ENCODE results near the gene KCNQ1.

KCNQ1 gene

DNA sequence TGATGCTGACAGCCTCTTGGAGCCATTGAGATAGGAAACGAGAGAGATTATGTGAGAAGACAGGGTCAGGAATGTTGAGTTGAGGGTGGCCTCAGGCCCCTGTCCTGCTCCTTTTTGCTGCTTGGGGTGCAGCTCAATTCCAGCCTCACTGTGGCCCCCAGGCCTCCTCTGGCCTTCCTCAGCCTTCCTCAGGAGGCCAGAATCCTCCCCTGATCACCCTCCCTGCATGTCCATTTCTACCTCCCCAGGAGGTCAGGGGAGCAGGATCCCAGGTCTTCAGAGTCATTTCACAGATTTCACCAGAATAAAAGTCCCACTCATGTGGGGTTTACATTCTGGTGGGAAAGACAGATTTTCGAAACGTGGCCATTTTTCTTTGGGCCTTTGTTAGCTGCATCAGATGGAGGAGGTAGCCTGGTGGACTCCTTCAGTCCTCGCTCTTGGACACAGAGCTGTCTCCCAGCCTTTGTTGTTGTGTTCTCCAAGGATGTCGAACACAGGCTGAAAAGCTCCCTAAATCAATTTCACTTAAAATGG is 257.2 kb downstream of the KCNQ1 start:
- peak overlapping the region; percentile 74 for H3K27ac Mint-ChIP-seq
- H3K4me1 Mint-ChIP-seq: peaks cover 37% of the 10 kb centered on the region
- no peaks in the 10 kb centered on the region for H3K27me3 Mint-ChIP-seq
- peaks cover 27% of the 10 kb centered on the region for H3K36me3 Mint-ChIP-seq
- ATAC-seq: no peak
- H3K9me3 Mint-ChIP-seq: no peaks in the 10 kb centered on the region
- H3K4me3 Mint-ChIP-seq: no peak overlapping the region

- no peak overlapping the region for H3K27ac Mint-ChIP-seq
- peaks cover 30% of the 10 kb centered on the region for H3K36me3 Mint-ChIP-seq
- H3K4me1 Mint-ChIP-seq: peaks cover 37% of the 10 kb centered on the region
- no peak for ATAC-seq
- H3K27me3 Mint-ChIP-seq: no peaks in the 10 kb centered on the region
- no peak overlapping the region for H3K4me3 Mint-ChIP-seq
- H3K9me3 Mint-ChIP-seq: no peaks in the 10 kb centered on the region
Observed at GRCh38 chr11:2702771-2703362, 258.1 kb downstream of the KCNQ1 start.

GRCh38 chr11:2703363-2704141 is 258.7 kb downstream of the KCNQ1 start:
- peaks cover 32% of the 10 kb centered on the region for H3K36me3 Mint-ChIP-seq
- no peak overlapping the region for H3K4me3 Mint-ChIP-seq
- no peaks in the 10 kb centered on the region for H3K9me3 Mint-ChIP-seq
- no peak overlapping the region for H3K27ac Mint-ChIP-seq
- no peaks in the 10 kb centered on the region for H3K27me3 Mint-ChIP-seq
- peaks cover 31% of the 10 kb centered on the region for H3K4me1 Mint-ChIP-seq
- no peak for ATAC-seq

DNA sequence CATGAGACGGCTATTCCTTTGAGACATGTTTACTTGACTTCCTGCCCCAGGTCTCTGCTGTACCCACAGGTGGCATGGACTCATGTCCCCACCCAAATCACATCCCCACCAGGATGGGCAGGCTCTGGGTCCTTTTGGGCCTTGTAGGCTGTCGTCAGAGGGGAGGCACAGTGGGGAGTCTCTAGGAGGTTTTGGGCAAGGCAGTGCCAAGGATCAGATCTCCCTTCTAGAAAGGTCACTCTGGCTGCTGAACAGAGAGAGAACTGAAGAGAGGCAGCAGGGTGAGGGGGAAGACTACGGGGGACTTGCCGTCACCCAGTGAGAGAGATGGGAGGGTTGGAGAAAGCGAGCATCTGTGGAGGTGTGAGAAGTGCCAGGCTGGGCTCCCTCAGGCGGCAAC is 259.5 kb downstream of the KCNQ1 start:
- H3K27ac Mint-ChIP-seq: no peak overlapping the region
- ATAC-seq: no peak
- no peak overlapping the region for H3K4me3 Mint-ChIP-seq
- no peaks in the 10 kb centered on the region for H3K27me3 Mint-ChIP-seq
- H3K36me3 Mint-ChIP-seq: peaks cover 29% of the 10 kb centered on the region
- H3K4me1 Mint-ChIP-seq: peaks cover 23% of the 10 kb centered on the region
- peaks cover under 1% of the 10 kb centered on the region for H3K9me3 Mint-ChIP-seq

DNA sequence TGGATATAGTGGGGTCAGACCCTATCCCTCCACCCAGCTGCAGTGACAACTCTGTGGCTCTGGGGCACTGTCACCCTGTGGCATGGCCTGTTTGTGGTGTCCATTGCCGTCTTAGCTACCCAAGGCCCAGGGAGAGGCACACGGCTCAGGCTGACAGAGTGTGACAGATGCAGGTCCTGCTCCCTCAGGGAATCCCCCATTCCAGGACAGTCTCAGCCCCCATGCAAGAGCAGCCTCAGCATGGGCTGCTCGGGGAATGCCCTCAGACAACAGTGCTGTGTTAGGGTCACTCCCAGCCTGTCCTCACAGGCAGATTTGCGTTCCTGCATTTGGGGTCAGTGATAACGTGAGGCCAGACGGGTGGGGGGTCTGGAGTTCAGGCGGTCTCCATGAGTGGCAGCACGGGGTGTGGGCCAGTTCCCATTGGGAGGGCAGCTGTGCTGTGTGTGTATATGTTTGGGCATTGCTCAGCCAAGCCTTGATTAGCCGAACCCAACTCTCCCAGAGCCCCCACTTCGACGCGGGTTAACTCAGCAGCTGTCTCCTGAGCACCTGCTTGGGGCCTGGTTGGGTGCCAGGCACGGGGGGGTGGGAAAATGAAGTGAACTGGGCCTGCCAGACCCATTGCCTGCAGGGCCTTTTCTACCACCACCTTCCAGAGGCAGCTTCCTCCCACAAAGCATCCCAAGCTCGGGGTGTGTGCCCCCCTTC is 260.2 kb downstream of the KCNQ1 start:
- Mint-ChIP-seq H3K27me3 (no peaks in the 10 kb centered on the region), H3K4me3 (no peak overlapping the region), H3K9me3 (peaks cover 6% of the 10 kb centered on the region), H3K4me1 (peaks cover 23% of the 10 kb centered on the region), H3K36me3 (peaks cover 36% of the 10 kb centered on the region), H3K27ac (no peak overlapping the region)
- ATAC-seq: no peak

- Mint-ChIP-seq H3K27ac (no peak overlapping the region), H3K27me3 (no peaks in the 10 kb centered on the region), H3K36me3 (peaks cover 47% of the 10 kb centered on the region), H3K4me1 (peaks cover 16% of the 10 kb centered on the region), H3K4me3 (no peak overlapping the region), H3K9me3 (peaks cover 7% of the 10 kb centered on the region)
- no peak for ATAC-seq
Observed at GRCh38 chr11:2706321-2706720, 261.5 kb downstream of the KCNQ1 start.

GRCh38 chr11:2707736-2708135 is 262.9 kb downstream of the KCNQ1 start:
- peaks cover 49% of the 10 kb centered on the region for H3K36me3 Mint-ChIP-seq

GRCh38 chr11:2708151-2708581 is 263.4 kb downstream of the KCNQ1 start:
- H3K9me3 Mint-ChIP-seq: peaks cover 7% of the 10 kb centered on the region
- no peak overlapping the region for H3K27ac Mint-ChIP-seq
- no peak for ATAC-seq
- no peaks in the 10 kb centered on the region for H3K27me3 Mint-ChIP-seq
- no peak overlapping the region for H3K4me3 Mint-ChIP-seq
- peaks cover 49% of the 10 kb centered on the region for H3K36me3 Mint-ChIP-seq
- H3K4me1 Mint-ChIP-seq: peaks cover 9% of the 10 kb centered on the region

More at GRCh38 chr11:2707736-2708135, 262.9 kb downstream of the KCNQ1 start:
- Mint-ChIP-seq H3K27ac (no peak overlapping the region), H3K27me3 (no peaks in the 10 kb centered on the region), H3K4me3 (no peak overlapping the region), H3K4me1 (peaks cover 9% of the 10 kb centered on the region), H3K9me3 (peaks cover 7% of the 10 kb centered on the region)
- ATAC-seq: no peak

DNA sequence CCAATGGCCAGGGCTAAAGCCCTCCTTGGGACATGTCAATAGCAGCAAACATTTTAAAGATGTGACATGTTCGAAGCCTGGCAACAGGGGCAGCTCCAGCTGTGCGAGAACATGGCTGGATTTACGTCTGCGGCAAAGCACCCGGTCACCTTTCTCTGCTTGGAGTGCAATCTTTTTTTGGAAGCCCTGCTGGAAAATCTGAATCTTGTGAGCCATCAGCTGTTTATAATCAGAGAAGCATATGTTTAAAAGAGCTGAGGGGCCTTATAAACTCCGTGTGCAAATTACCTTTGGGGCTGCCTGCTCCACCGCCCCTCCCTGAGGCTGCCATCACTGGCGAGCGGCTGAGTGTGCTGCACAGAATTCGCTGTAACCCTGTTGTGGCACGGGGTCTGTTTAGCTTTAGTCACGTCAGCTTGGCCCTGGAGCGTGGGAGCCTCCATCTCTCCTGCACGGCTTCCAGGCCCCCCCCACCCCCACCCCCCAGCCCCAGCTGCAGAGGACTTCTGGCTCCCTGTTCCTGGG is 264.0 kb downstream of the KCNQ1 start:
- no peak overlapping the region for H3K27ac Mint-ChIP-seq
- peaks cover 8% of the 10 kb centered on the region for H3K4me1 Mint-ChIP-seq
- peaks cover 49% of the 10 kb centered on the region for H3K36me3 Mint-ChIP-seq
- H3K27me3 Mint-ChIP-seq: no peaks in the 10 kb centered on the region
- ATAC-seq: no peak
- no peak overlapping the region for H3K4me3 Mint-ChIP-seq
- peaks cover 7% of the 10 kb centered on the region for H3K9me3 Mint-ChIP-seq

GRCh38 chr11:2709429-2709828 is 264.6 kb downstream of the KCNQ1 start:
- no peaks in the 10 kb centered on the region for H3K27me3 Mint-ChIP-seq
- no peak for ATAC-seq
- no peak overlapping the region for H3K4me3 Mint-ChIP-seq
- H3K4me1 Mint-ChIP-seq: peaks cover 2% of the 10 kb centered on the region
- no peak overlapping the region for H3K27ac Mint-ChIP-seq
- H3K9me3 Mint-ChIP-seq: peaks cover 7% of the 10 kb centered on the region
- H3K36me3 Mint-ChIP-seq: peaks cover 44% of the 10 kb centered on the region

DNA sequence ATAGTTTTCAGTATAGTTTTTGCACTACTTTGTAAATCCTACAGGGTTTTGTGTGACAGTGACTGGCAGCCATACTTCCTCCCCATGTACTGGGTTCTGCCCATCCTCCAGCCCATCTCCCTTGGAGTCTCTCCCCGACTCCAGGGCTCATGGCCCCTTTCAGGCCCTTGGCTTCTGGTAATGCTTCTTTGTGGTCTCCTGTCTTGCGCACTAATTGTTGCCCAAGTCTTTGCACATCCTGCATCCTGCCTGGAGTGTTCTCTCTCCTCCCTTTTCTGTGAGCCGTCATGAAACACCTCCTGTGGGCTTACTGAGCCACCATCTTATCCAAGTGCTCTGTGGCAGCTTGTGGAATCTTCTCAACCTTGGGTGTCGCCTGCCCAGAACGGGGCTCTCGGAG is 266.4 kb downstream of the KCNQ1 start:
- peaks cover 35% of the 10 kb centered on the region for H3K36me3 Mint-ChIP-seq
- no peaks in the 10 kb centered on the region for H3K27me3 Mint-ChIP-seq
- H3K9me3 Mint-ChIP-seq: peaks cover 7% of the 10 kb centered on the region
- no peak overlapping the region for H3K27ac Mint-ChIP-seq
- no peak for ATAC-seq
- H3K4me3 Mint-ChIP-seq: no peak overlapping the region
- no peaks in the 10 kb centered on the region for H3K4me1 Mint-ChIP-seq

DNA sequence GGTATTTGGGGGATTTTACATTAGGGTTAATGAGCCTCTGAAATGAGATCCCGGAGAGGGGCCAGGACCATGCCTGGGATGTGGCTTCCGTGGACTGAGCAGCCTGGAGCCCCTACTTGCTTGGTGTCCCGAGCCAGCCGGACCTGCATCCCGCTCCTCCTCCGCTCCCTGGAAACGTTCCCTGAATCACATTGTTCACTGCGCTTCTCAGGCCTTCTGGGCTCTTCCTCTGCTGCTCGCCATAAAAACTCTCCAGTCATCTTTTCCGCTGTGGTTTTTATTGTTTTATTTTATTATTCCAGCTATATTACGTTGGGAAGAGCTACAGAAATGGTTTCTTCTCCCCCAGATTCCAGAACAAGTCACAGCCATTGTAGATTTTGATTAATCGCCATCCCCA is 268.3 kb downstream of the KCNQ1 start:
- Mint-ChIP-seq H3K27me3 (no peaks in the 10 kb centered on the region), H3K27ac (no peak overlapping the region), H3K36me3 (peaks cover 29% of the 10 kb centered on the region), H3K4me1 (no peaks in the 10 kb centered on the region), H3K4me3 (no peak overlapping the region), H3K9me3 (peaks cover 7% of the 10 kb centered on the region)
- ATAC-seq: no peak

DNA sequence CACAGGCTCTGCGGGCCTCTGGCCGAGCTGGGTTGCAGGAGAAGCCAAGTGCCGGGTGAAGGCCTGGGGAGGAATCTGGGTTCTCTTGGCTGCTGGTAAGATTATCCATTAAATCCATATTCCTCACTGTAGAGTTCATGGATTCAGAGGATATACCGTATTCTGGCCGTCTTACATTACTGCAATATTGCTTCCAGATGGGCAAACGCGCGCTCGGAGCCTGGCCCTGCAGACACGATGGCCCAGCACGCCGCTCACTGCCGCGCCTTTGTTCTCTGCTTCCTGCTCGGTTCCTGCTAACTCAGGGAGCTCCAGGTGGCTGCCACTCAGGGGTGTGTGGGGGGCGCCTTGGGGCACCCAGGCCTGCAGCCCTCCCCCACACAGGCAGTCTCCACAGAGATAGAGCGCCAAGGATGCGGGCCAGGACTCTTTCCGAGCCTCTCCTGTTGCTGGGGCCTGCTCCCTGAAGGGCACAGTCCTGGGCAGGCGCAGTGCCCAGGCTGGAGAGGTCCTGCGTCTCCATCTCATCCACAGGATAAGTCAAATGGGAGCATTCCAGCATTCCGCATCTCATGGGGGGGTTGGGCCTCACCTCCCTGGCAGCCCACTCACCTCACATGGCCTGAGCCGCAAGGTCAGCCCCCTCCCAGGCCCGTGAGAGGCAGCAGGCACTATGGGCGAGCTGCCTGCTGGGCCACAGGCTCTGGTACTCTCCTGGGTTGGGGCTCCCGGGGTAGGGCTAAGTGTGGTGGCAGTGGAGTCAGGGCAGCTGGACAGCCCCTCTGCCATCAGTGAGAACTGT is 269.1 kb downstream of the KCNQ1 start:
- H3K9me3 Mint-ChIP-seq: peaks cover 7% of the 10 kb centered on the region
- H3K4me3 Mint-ChIP-seq: no peak overlapping the region
- no peaks in the 10 kb centered on the region for H3K27me3 Mint-ChIP-seq
- no peaks in the 10 kb centered on the region for H3K4me1 Mint-ChIP-seq
- no peak overlapping the region for H3K27ac Mint-ChIP-seq
- ATAC-seq: no peak
- peaks cover 22% of the 10 kb centered on the region for H3K36me3 Mint-ChIP-seq

DNA sequence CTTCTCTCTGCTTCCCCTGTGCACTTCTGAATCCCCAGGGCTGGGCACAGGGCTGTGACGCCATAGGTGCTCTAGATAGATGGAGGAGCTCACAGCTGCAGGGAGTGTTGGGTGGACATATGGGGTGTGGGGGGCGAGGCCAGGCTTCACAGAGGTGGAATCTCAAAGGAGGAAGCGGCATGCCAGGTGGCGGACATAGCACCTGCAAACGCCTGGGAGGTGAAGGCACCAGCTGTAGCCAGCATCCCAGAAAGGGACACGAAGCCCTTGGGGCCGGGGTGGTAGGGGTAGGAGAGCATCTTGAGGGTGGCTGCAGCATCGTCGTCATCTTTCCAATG is 269.6 kb downstream of the KCNQ1 start:
- H3K36me3 Mint-ChIP-seq: peaks cover 19% of the 10 kb centered on the region
- no peaks in the 10 kb centered on the region for H3K4me1 Mint-ChIP-seq
- ATAC-seq: no peak
- H3K4me3 Mint-ChIP-seq: no peak overlapping the region
- no peaks in the 10 kb centered on the region for H3K27me3 Mint-ChIP-seq
- H3K27ac Mint-ChIP-seq: no peak overlapping the region
- H3K9me3 Mint-ChIP-seq: peaks cover 6% of the 10 kb centered on the region

DNA sequence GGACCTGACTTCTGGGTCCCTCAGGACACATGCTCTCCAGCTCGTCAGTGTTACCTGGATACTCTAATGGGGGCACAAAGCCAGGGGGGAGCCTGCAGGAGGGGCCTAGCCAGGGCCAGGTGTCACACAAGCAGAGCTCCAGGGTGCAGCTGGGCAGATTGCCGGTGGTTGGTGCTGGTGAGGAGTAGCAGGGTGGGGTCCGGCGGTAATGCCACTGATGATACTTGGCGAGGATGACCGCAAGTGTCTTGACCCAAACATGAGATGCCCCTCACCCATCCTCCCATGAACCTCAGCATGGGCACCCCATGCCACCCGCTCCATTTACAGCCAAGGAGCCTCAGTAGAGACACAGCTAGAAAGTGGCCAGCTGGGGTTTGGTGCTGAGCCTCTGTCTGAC is 270.1 kb downstream of the KCNQ1 start:
- H3K36me3 Mint-ChIP-seq: peaks cover 15% of the 10 kb centered on the region
- H3K4me3 Mint-ChIP-seq: no peak overlapping the region
- peaks cover 3% of the 10 kb centered on the region for H3K9me3 Mint-ChIP-seq
- H3K4me1 Mint-ChIP-seq: no peaks in the 10 kb centered on the region
- no peak for ATAC-seq
- H3K27ac Mint-ChIP-seq: no peak overlapping the region
- H3K27me3 Mint-ChIP-seq: no peaks in the 10 kb centered on the region

All from stimulated activated memory B cell treated with anti-CD40 and anti-IgM and Interleukin-4, amounts not matched to agents 10 μg/mL and 1 μg/mL and 100 μg/mL, for 72 hours (primary cell).